IMR-90 (cell line): ENCODE results near the gene SOX21. TPM values are rescaled to one million over a fixed set of nuclear protein-coding genes. Genes with fewer than 3 reads are reported as not detected.

Experiments used
- ATAC-seq: fragments of 200-7000 bp; cut with Tn5 transposase; 2 replicates; pipeline ENCODE4 v1.9.1; 2020; ENCODE audit warnings: low read depth, mild to moderate bottlenecking, moderate library complexity
- BruUV-seq: library from RNA; stranded (reverse); fragments of 400-500 nt; replicated peaks from 2 replicates; lab custom pipeline; 2021; lab: Mats Ljungman, UMichigan
- CTCF ChIA-PET: fragments of 300-600 bp; formaldehyde crosslinking; extraction: SDS; loops from one replicate; lab custom pipeline; 2021; ENCODE audit warnings: antibody characterized with exemption; lab: Yijun Ruan, JAX
- POLR2A ChIA-PET: fragments of 300-600 bp; sonication (Branson Sonifier 250); formaldehyde crosslinking; loops from one replicate; lab custom pipeline; 2022; ENCODE audit warnings: antibody characterized with exemption; ENCODE audit not compliant: unreplicated experiment; lab: Charles Lee
- DNase-seq: peaks from one replicate; pipeline ENCODE4 v3.0.0; 2013
- H2AFZ ChIP-seq: replicated peaks from 2 replicates; pipeline ENCODE3; 2013; ENCODE audit warnings: low read length, mild to moderate bottlenecking; ENCODE audit not compliant: poor library complexity
- H2AK5ac ChIP-seq: 2 replicates; pipeline ENCODE4 v1.6.1; 2013; ENCODE audit warnings: low read depth, low read length, inconsistent platforms
- H2AK9ac ChIP-seq: replicated peaks from 2 replicates; pipeline ENCODE3; 2013; ENCODE audit warnings: mild to moderate bottlenecking, low read depth, low read length, moderate library complexity; ENCODE audit not compliant: poor library complexity
- H2BK120ac ChIP-seq: 2 replicates; pipeline ENCODE4 v1.6.1; 2013; ENCODE audit warnings: low read depth, low read length, inconsistent platforms
- H2BK15ac ChIP-seq: 3 replicates; pipeline ENCODE4 v1.6.1; 2013; ENCODE audit warnings: low read depth, low read length, inconsistent platforms
- H2BK20ac ChIP-seq: 2 replicates; pipeline ENCODE4 v1.6.1; 2013; ENCODE audit warnings: low read depth, mild to moderate bottlenecking, inconsistent platforms, low read length, moderate library complexity
- H2BK5ac ChIP-seq: 2 replicates; pipeline ENCODE4 v1.6.1; 2013; ENCODE audit warnings: mild to moderate bottlenecking, low read depth, low read length, inconsistent platforms; ENCODE audit not compliant: poor library complexity, severe bottlenecking
- H3K14ac ChIP-seq: replicated peaks from 2 replicates; pipeline ENCODE4 v1.6.1; 2013; ENCODE audit warnings: low read depth, low read length, inconsistent platforms
- H3K18ac ChIP-seq: 2 replicates; pipeline ENCODE4 v1.6.1; 2013; ENCODE audit warnings: low read depth, low read length, control low read depth
- H3K23ac ChIP-seq: 2 replicates; pipeline ENCODE4 v1.6.1; 2013; ENCODE audit warnings: low read depth, low read length, inconsistent platforms
- H3K27ac ChIP-seq: 2 replicates; pipeline ENCODE4 v1.5.1; 2013; ENCODE audit warnings: mild to moderate bottlenecking, control low read depth, low read length; ENCODE audit not compliant: insufficient read depth
- H3K27me3 ChIP-seq: 2 replicates; pipeline ENCODE4 v1.6.1; 2013; ENCODE audit warnings: low read length; ENCODE audit not compliant: control insufficient read depth, insufficient read depth
- H3K36me3 ChIP-seq: 2 replicates; pipeline ENCODE4 v1.6.1; 2013; ENCODE audit warnings: low read length, mixed read lengths; ENCODE audit not compliant: control insufficient read depth, insufficient read depth
- H3K4ac ChIP-seq: 2 replicates; pipeline ENCODE4 v1.6.1; 2013; ENCODE audit warnings: low read depth, low read length, inconsistent platforms
- H3K4me1 ChIP-seq: 2 replicates; pipeline ENCODE4 v1.6.1; 2013; ENCODE audit warnings: low read length, mixed read lengths; ENCODE audit not compliant: control insufficient read depth, insufficient read depth
- H3K4me2 ChIP-seq: 2 replicates; pipeline ENCODE4 v1.6.1; 2013; ENCODE audit warnings: low read depth, mild to moderate bottlenecking, control low read depth, low read length, moderate library complexity
- H3K4me3 ChIP-seq: 2 replicates; pipeline ENCODE4 v1.5.1; 2013; ENCODE audit warnings: low read depth, mild to moderate bottlenecking, control low read depth, low read length, moderate library complexity; ENCODE audit not compliant: insufficient read depth
- H3K56ac ChIP-seq: 2 replicates; pipeline ENCODE4 v1.6.1; 2013; ENCODE audit warnings: low read length, inconsistent platforms; ENCODE audit not compliant: insufficient read depth; ENCODE audit errors: extremely low read depth
- H3K79me1 ChIP-seq, 2 experiments: 2 replicates each; pipeline ENCODE4 v1.6.1; 2013; ENCODE audit warnings: low read length in 2 of 2, inconsistent platforms in 1 of 2, low read depth in 1 of 2
- H3K9ac ChIP-seq: 2 replicates; pipeline ENCODE4 v1.6.1; 2013; ENCODE audit warnings: low read depth, low read length, control low read depth
- H3K9me1 ChIP-seq: 2 replicates; pipeline ENCODE4 v1.6.1; 2013; ENCODE audit warnings: low read length, inconsistent platforms; ENCODE audit not compliant: insufficient read depth
- H3K9me3 ChIP-seq: 2 replicates; pipeline ENCODE4 v1.6.1; 2013; ENCODE audit warnings: low read length; ENCODE audit not compliant: control insufficient read depth, insufficient read depth
- H4K20me1 ChIP-seq: 2 replicates; pipeline ENCODE4 v1.6.1; 2013; ENCODE audit warnings: low read length, inconsistent platforms; ENCODE audit not compliant: insufficient read depth
- H4K5ac ChIP-seq: 2 replicates; pipeline ENCODE4 v1.6.1; 2013; ENCODE audit warnings: mild to moderate bottlenecking, low read depth, low read length, control low read depth
- H4K8ac ChIP-seq, 2 experiments: 2 replicates each; pipeline ENCODE4 v1.6.1; 2013; ENCODE audit warnings: low read depth in 2 of 2, low read length in 2 of 2, control low read depth in 1 of 2, inconsistent platforms in 1 of 2
- H4K91ac ChIP-seq: 2 replicates; pipeline ENCODE4 v1.6.1; 2013; ENCODE audit warnings: low read depth, low read length, inconsistent platforms; ENCODE audit not compliant: insufficient read depth
- BHLHE40 ChIP-seq: fragments of 150-350 bp; IDR thresholded peaks from 2 replicates; pipeline ENCODE4 v1.6.1; 2016; ENCODE audit warnings: mild to moderate bottlenecking, low read depth, low read length
- CEBPB ChIP-seq: IDR thresholded peaks from 2 replicates; pipeline ENCODE4 v1.6.1; 2012; ENCODE audit warnings: low read depth, low read length, improper control_type of control experiment
- CHD1 ChIP-seq: IDR thresholded peaks from 2 replicates; pipeline ENCODE4 v1.6.1; 2012; ENCODE audit warnings: low read depth, low read length, improper control_type of control experiment
- MAFK ChIP-seq: IDR thresholded peaks from 2 replicates; pipeline ENCODE4 v1.6.1; 2012; ENCODE audit warnings: low read depth, low read length, improper control_type of control experiment
- MAZ ChIP-seq: IDR thresholded peaks from 2 replicates; pipeline ENCODE4 v1.6.1; 2012; ENCODE audit warnings: low read depth, mild to moderate bottlenecking, low read length, improper control_type of control experiment, moderate library complexity, borderline replicate concordance
- MXI1 ChIP-seq: IDR thresholded peaks from 2 replicates; pipeline ENCODE4 v1.6.1; 2012; ENCODE audit warnings: low read depth, mild to moderate bottlenecking, low read length, moderate library complexity, borderline replicate concordance
- NFE2L2 ChIP-seq: fragments of 150-350 bp; IDR thresholded peaks from 2 replicates; pipeline ENCODE4 v1.6.1; 2016; ENCODE audit warnings: low read depth, mild to moderate bottlenecking, low read length
- POLR2A ChIP-seq: IDR thresholded peaks from 2 replicates; pipeline ENCODE4 v1.6.1; 2012; ENCODE audit warnings: mild to moderate bottlenecking, low read depth, low read length
- RAD21 ChIP-seq: IDR thresholded peaks from 2 replicates; pipeline ENCODE4 v1.6.1; 2012; ENCODE audit warnings: low read length, improper control_type of control experiment
- RCOR1 ChIP-seq: IDR thresholded peaks from 2 replicates; pipeline ENCODE4 v1.6.1; 2012; ENCODE audit warnings: mild to moderate bottlenecking, low read length, improper control_type of control experiment; ENCODE audit not compliant: insufficient replicate concordance
- RFX5 ChIP-seq: IDR thresholded peaks from 2 replicates; pipeline ENCODE4 v1.8.0; 2012; ENCODE audit warnings: low read depth, mild to moderate bottlenecking, low read length, moderate library complexity
- SMC3 ChIP-seq: fragments of 150-350 bp; IDR thresholded peaks from 2 replicates; pipeline ENCODE4 v1.6.1; 2016; ENCODE audit warnings: low read depth, mild to moderate bottlenecking, antibody characterized with exemption, low read length, moderate library complexity
- WGBS, 2 experiments: methylation state at CpG; one replicate each; pipeline versions ENCODE4 v1.1.5 to v1.1.7; 2013; ENCODE audit warnings: missing lambda C conversion rate in 2 of 2; ENCODE audit not compliant: insufficient read length in 1 of 2; ENCODE audit errors: extremely low coverage in 2 of 2; 5-methylcytosine and 5-hydroxymethylcytosine counted together
- dilution Hi-C: fragments of 300-500 bp; cut with HindIII; formaldehyde crosslinking; loops from one replicate; pipeline ENCODE4 v1.14.3; 2018; ENCODE audit warnings: low sequenced_read_pairs; ENCODE audit not compliant: unreplicated experiment
- in situ Hi-C: fragments of 300-500 bp; cut with MboI; formaldehyde crosslinking; loops from 3 replicates; pipeline ENCODE4 v1.14.3; 2019; ENCODE audit warnings: low sequenced_read_pairs, inconsistent platforms, mixed read lengths
- intact Hi-C: fragments of 100-400 bp; cut with micrococcal nuclease; formaldehyde crosslinking; loops from 2 replicates; pipeline ENCODE4 v1.10.0; 2022
- polyA plus RNA-seq, 3 experiments: library from polyadenylated mRNA; depleted of rRNA; stranded (reverse); fragments of >200 nt; gene quantifications; 2 replicates each; pipeline ENCODE4 v1.2.3, GENCODE V29; 2012; ENCODE audit warnings: low replicate concordance in 1 of 3
- total RNA-seq: library from RNA; depleted of rRNA; stranded (reverse); fragments of >200 nt; gene quantifications from 2 replicates; pipeline ENCODE4 v1.2.3, GENCODE V29; 2012
- TF ChIP-seq, protein P1 (sequence below): fragments of 150-350 bp; IDR thresholded peaks from 2 replicates; pipeline ENCODE4 v1.6.1; 2016; ENCODE audit warnings: low read depth, mild to moderate bottlenecking, low read length, moderate library complexity, borderline replicate concordance
- TF ChIP-seq, protein P2 (sequence below): fragments of 150-350 bp; IDR thresholded peaks from 2 replicates; pipeline ENCODE4 v1.6.1; 2017; ENCODE audit warnings: mild to moderate bottlenecking, antibody characterized with exemption, low read length, low read depth
- TF ChIP-seq, protein P3 (sequence below): conservative IDR thresholded peaks from 2 replicates; pipeline ENCODE4 v1.5.1; 2012; ENCODE audit warnings: mild to moderate bottlenecking, low read depth, low read length, improper control_type of control experiment

SOX21 gene
- total and polyA plus RNA-seq, 2 of the 4 experiments (the other 2 are of a cell fraction): not detected

DNA sequence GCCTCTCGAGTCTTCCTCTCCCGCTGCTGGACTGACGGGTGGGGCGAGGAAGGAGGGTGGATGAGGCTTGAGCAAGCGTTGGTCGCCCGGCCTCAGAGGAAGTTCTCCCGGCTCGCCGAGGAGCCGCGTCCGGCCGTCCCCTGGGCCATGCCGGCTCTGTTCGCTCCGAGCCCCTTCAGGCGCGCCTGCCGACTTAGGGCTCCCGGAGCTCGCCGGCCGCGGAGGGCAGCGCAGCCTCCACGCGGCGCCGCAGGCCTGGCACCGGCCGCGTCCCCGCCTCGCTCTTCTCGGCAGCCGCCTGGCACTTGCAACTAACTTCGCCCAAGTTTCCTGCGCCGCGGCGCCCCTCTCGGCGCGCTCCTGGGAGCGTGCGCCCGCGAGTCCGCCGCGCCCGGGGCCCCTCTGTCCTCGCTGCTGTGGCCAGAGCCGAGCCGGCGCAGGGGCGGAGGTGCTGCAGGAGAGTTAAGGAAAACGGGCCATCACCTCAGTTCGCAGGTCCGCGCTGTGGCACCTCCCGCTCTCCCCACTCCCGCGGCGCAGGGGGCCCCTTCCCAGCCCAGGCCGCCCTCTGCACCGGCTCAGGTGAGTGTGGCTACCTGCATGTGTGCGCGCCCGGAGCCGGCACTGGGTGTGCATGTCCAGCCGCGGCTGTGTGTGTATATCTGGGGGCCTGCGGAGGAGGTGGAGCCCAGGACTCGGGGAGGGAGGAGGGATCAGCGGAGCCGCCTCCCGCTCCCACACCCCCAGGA, 641 bp upstream of the SOX21 start:
- H3K9ac ChIP-seq: no peak overlapping the region
- no peaks in the 10 kb centered on the region for H3K79me1 ChIP-seq
- H3K27me3 ChIP-seq: peaks cover 76% of the 10 kb centered on the region
- peak; percentile 62 for ATAC-seq
- no peak overlapping the region for H3K27ac ChIP-seq
- H3K4me3 ChIP-seq: no peak overlapping the region
- in situ Hi-C loops (no loop called here), intact Hi-C loops (loop anchor here (10.0 kb wide), 1 partner anchor 692 kb away; no protein-coding TSS in a partner anchor), dilution Hi-C loops (no loop called here)
- H3K4me2 ChIP-seq: peak overlapping the region; percentile 37; the same call in 1 of the 2 replicates
- no peak overlapping the region for H4K5ac ChIP-seq
- 0% methylated on average over 34 of the region's 79 CpGs; no CpG with 5 or more reads in 1 of the 2 experiments for WGBS, 2 experiments
- no peak overlapping the region for H3K18ac ChIP-seq
- no peak overlapping the region for H2BK120ac ChIP-seq
- DNase-seq: peak; percentile 46
- ChIA-PET POLR2A (no interaction called here), CTCF (no interaction called here)
- no peak overlapping the region for H2BK15ac ChIP-seq
- 0 out of 2 replicates have a peak, but pooled peaks cover 8% of the 10 kb centered on the region for H4K20me1 ChIP-seq
- no peak overlapping the region for H2BK5ac ChIP-seq
- H3K36me3 ChIP-seq: no peaks in the 10 kb centered on the region
- no peak overlapping the region for H3K4ac ChIP-seq
- peak overlapping the region; percentile 27 for H2AFZ ChIP-seq
- no peak overlapping the region for H2AK5ac ChIP-seq
- peaks cover 3% of the 10 kb centered on the region; the same call in 1 of the 2 replicates for H3K4me1 ChIP-seq
- no peak overlapping the region for H2AK9ac ChIP-seq
- H3K9me3 ChIP-seq: peaks cover 7% of the 10 kb centered on the region; the same call in 1 of the 2 replicates
- H4K91ac ChIP-seq: no peak overlapping the region
- H3K23ac ChIP-seq: no peak overlapping the region
- H4K8ac ChIP-seq: no peak overlapping the region
- no peaks in the 10 kb centered on the region for H3K9me1 ChIP-seq
- no peak overlapping the region for H3K56ac ChIP-seq
- H2BK20ac ChIP-seq: no peak overlapping the region
- no TSS peak for BruUV-seq
- H3K14ac ChIP-seq: no peak overlapping the region
- TF ChIP-seq, protein P1, sequence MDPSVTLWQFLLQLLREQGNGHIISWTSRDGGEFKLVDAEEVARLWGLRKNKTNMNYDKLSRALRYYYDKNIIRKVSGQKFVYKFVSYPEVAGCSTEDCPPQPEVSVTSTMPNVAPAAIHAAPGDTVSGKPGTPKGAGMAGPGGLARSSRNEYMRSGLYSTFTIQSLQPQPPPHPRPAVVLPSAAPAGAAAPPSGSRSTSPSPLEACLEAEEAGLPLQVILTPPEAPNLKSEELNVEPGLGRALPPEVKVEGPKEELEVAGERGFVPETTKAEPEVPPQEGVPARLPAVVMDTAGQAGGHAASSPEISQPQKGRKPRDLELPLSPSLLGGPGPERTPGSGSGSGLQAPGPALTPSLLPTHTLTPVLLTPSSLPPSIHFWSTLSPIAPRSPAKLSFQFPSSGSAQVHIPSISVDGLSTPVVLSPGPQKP: no peak
- no peak for TF ChIP-seq MXI1
- TF ChIP-seq CEBPB: no peak
- TF ChIP-seq RAD21: no peak
- TF ChIP-seq RCOR1: no peak
- TF ChIP-seq BHLHE40: no peak
- no peak for TF ChIP-seq RFX5
- TF ChIP-seq, protein P2, sequence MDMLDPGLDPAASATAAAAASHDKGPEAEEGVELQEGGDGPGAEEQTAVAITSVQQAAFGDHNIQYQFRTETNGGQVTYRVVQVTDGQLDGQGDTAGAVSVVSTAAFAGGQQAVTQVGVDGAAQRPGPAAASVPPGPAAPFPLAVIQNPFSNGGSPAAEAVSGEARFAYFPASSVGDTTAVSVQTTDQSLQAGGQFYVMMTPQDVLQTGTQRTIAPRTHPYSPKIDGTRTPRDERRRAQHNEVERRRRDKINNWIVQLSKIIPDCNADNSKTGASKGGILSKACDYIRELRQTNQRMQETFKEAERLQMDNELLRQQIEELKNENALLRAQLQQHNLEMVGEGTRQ: no peak
- TF ChIP-seq MAZ: no peak
- no peak for TF ChIP-seq MAFK
- no peak for TF ChIP-seq SMC3
- TF ChIP-seq, protein P3, sequence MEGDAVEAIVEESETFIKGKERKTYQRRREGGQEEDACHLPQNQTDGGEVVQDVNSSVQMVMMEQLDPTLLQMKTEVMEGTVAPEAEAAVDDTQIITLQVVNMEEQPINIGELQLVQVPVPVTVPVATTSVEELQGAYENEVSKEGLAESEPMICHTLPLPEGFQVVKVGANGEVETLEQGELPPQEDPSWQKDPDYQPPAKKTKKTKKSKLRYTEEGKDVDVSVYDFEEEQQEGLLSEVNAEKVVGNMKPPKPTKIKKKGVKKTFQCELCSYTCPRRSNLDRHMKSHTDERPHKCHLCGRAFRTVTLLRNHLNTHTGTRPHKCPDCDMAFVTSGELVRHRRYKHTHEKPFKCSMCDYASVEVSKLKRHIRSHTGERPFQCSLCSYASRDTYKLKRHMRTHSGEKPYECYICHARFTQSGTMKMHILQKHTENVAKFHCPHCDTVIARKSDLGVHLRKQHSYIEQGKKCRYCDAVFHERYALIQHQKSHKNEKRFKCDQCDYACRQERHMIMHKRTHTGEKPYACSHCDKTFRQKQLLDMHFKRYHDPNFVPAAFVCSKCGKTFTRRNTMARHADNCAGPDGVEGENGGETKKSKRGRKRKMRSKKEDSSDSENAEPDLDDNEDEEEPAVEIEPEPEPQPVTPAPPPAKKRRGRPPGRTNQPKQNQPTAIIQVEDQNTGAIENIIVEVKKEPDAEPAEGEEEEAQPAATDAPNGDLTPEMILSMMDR: no peak
- no peak for TF ChIP-seq NFE2L2
- TF ChIP-seq CHD1: no peak
- no peak for TF ChIP-seq POLR2A
